IgD-negative memory B cell (primary cell): ENCODE results near the gene CERS5. TPM values are rescaled to one million over a fixed set of nuclear protein-coding genes. Genes with fewer than 3 reads are reported as not detected.

ENCODE experiments used
- H3K27ac Mint-ChIP-seq, 3 donors: one replicate each; pipeline ENCODE4 v1.8.0; 2020 to 2022; ENCODE audit warnings: mild to moderate bottlenecking in 3 of 3, mixed read lengths in 3 of 3, moderate library complexity in 1 of 3
- H3K27me3 Mint-ChIP-seq: one replicate; pipeline ENCODE4 v1.8.0; 2021; ENCODE audit warnings: mixed read lengths
- H3K36me3 Mint-ChIP-seq: one replicate; pipeline ENCODE4 v1.8.0; 2020; ENCODE audit warnings: mild to moderate bottlenecking, mixed read lengths
- H3K4me1 Mint-ChIP-seq, 3 donors: one replicate each; pipeline ENCODE4 v1.8.0; 2020 to 2022; ENCODE audit warnings: mixed read lengths in 3 of 3, mild to moderate bottlenecking in 1 of 3
- H3K4me3 Mint-ChIP-seq, 4 donors: one replicate each; pipeline ENCODE4 v1.8.0; 2020 to 2022; ENCODE audit warnings: mild to moderate bottlenecking in 4 of 4, mixed read lengths in 4 of 4, moderate library complexity in 3 of 4
- H3K9me3 Mint-ChIP-seq, 3 donors: one replicate each; pipeline ENCODE4 v1.8.0; 2020 to 2021; ENCODE audit warnings: mixed read lengths in 3 of 3, mild to moderate bottlenecking in 1 of 3
- polyA plus RNA-seq: library from polyadenylated mRNA; unstranded; fragments of 300-500 nt; fragmentation: Illumina TruSeq; gene quantifications from one replicate; pipeline ENCODE4 v1.2.3, GENCODE V29; 2021

The CERS5 gene
- polyA plus RNA-seq, 1 donor from 2014 or later: 30.7 TPM

DNA sequence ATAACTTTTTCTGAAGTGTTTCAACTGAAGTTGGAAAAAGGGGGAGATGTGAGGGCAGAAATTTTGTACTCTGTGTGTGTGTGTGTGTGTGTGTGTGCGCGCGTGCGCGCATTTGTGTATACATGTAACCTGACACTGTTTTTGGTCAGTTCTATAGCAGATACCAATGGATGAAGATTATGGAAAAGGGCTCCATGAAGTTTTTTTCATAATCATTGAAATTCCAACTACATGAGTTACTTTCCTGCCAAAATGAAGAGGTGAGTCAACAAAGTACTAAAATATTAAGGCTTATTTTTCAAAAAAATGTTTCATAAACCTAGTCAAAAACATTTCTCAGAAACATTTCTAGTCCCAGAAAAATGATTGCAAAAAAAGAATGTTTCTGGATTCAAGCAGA is 25.7 kb upstream of the CERS5 start:
- H3K4me1 Mint-ChIP-seq: peaks cover 9 to 14% (median 13%) of the 10 kb centered on the region in 3 donors
- no peaks in the 10 kb centered on the region for H3K27me3 Mint-ChIP-seq
- no peak overlapping the region for H3K27ac Mint-ChIP-seq

GRCh38 chr12:50192236-50192635 is 25.1 kb upstream of the CERS5 start:
- no peak overlapping the region for H3K4me3 Mint-ChIP-seq
- H3K36me3 Mint-ChIP-seq: peaks cover 3% of the 10 kb centered on the region
- no peaks in the 10 kb centered on the region for H3K9me3 Mint-ChIP-seq
- H3K4me1 Mint-ChIP-seq: peaks cover 9 to 14% (median 13%) of the 10 kb centered on the region in 3 donors
- no peaks in the 10 kb centered on the region for H3K27me3 Mint-ChIP-seq
- H3K27ac Mint-ChIP-seq: no peak overlapping the region

More for the DNA sequence above, 25.7 kb upstream of the CERS5 start:
- Mint-ChIP-seq H3K9me3 (no peaks in the 10 kb centered on the region), H3K4me3 (no peak overlapping the region), H3K36me3 (peaks cover 3% of the 10 kb centered on the region)

GRCh38 chr12:50190859-50191258 is 23.7 kb upstream of the CERS5 start:
- Mint-ChIP-seq H3K4me1 (peaks cover 9 to 21% (median 13%) of the 10 kb centered on the region in 3 donors), H3K4me3 (no peak overlapping the region), H3K36me3 (no peaks in the 10 kb centered on the region), H3K27ac (no peak overlapping the region), H3K9me3 (no peaks in the 10 kb centered on the region), H3K27me3 (no peaks in the 10 kb centered on the region)

DNA sequence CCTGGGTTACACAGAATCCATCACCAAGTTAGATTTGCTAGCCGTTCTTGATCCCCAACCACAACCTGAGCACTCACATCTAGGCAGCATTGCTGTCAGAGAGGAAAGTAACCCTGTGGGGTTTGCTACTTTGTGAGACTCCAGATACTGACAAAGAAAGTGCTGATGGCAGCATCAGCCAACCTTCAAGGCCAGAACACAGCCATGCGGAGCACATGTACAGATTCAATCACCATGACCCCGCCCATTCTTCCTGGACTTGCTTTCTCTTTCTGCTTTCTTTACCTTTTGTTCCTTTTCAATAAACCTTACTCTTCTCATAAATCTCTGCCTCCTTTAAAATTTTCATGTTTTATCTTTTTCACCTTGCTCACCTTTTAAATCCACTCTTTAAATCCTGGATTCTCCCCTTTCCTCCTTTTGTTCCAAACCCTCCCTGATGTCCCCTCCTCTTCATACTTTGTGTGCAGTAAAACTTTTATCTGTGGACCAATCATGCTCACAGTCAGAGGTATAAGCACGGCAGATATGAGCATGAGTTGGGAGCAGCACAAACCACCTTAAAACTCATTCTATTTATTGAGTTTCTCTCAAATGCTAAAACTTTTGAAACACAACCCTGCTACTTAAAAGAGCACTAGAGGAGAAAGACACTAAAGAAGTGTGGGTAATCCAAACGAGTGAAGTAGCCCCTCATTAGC is 21.9 kb upstream of the CERS5 start:
- Mint-ChIP-seq H3K27me3 (no peaks in the 10 kb centered on the region), H3K4me1 (peaks cover 10 to 22% (median 13%) of the 10 kb centered on the region in 3 donors), H3K4me3 (peak overlapping the region in 2 of 4 donors; percentile 67 to 78), H3K27ac (peak overlapping the region in 2 of 3 donors; percentile 82 to 87), H3K36me3 (no peaks in the 10 kb centered on the region), H3K9me3 (no peaks in the 10 kb centered on the region)

DNA sequence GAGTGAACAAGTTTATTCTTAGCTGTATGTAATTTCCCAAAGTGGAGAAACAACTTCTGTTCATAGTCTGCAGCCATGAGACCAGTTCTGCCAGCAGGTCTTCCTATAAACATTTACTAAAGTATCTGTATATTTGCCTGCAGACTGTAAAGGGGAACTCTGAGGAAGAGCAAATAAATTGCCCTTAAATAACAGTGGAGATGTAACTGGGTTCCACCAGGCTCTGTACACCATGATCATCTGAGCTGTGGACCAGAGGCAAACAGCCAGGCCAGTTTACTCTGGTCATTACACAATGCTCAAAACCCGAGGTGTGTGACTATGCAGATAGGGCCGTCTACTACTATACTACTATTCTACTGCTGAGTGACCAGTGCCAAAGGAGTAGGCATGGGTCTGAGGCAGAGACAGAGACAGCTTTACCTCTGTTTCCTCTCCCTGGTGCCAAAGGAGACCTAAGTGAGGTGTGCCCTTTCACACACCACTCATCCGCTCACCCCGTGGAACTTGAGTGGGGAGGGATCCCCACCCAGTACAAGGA is 21.1 kb upstream of the CERS5 start:
- Mint-ChIP-seq H3K4me3 (no peak overlapping the region), H3K9me3 (no peaks in the 10 kb centered on the region), H3K4me1 (peaks cover 12 to 22% (median 16%) of the 10 kb centered on the region in 3 donors), H3K36me3 (no peaks in the 10 kb centered on the region), H3K27me3 (no peaks in the 10 kb centered on the region), H3K27ac (peak overlapping the region in 1 of 3 donors; percentile 82)

- no peak overlapping the region for H3K4me3 Mint-ChIP-seq
- no peaks in the 10 kb centered on the region for H3K27me3 Mint-ChIP-seq
- H3K9me3 Mint-ChIP-seq: no peaks in the 10 kb centered on the region
- H3K27ac Mint-ChIP-seq: no peak overlapping the region
- peaks cover 12 to 22% (median 16%) of the 10 kb centered on the region in 3 donors for H3K4me1 Mint-ChIP-seq
- H3K36me3 Mint-ChIP-seq: no peaks in the 10 kb centered on the region
Observed at GRCh38 chr12:50187084-50187900, 20.1 kb upstream of the CERS5 start.

GRCh38 chr12:50186681-50187080 is 19.5 kb upstream of the CERS5 start:
- Mint-ChIP-seq H3K27ac (no peak overlapping the region), H3K27me3 (no peaks in the 10 kb centered on the region), H3K36me3 (no peaks in the 10 kb centered on the region), H3K4me1 (peaks cover 12 to 22% (median 16%) of the 10 kb centered on the region in 3 donors), H3K9me3 (no peaks in the 10 kb centered on the region), H3K4me3 (no peak overlapping the region)

DNA sequence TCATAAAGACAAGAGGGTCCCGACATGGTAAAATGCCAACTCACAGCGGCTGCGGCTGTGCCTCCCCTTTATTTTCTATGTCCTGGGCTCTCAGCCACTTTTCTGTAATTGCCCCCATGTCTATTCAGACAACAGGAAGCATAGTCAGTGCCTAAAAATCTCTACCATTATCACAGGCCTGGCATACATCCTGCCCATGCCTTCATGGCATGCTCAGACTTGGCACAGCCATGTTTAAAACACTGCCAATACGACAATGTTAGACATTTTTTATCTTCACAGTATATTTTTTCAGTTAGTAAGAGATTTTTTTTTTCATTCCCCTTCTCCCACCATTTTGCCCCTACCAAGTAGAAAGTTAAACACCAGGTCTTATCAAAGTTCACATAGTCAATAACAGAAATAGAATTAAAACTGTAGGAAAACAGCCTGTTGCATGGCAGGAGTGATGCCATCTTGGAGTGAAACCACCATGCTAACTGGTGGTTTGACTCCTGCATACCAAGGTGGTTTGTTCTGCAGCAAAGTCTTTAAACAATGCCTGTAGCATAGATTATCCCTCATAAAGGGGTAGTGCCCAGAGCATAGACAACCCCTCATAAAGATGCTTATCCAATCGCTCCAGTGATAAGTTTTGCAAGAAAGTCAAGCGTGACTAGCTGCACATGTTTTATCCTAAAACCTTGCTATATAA is 18.9 kb upstream of the CERS5 start:
- peaks cover 12 to 22% (median 16%) of the 10 kb centered on the region in 3 donors for H3K4me1 Mint-ChIP-seq
- no peaks in the 10 kb centered on the region for H3K9me3 Mint-ChIP-seq
- no peaks in the 10 kb centered on the region for H3K27me3 Mint-ChIP-seq
- H3K36me3 Mint-ChIP-seq: no peaks in the 10 kb centered on the region
- no peak overlapping the region for H3K4me3 Mint-ChIP-seq
- peak overlapping the region in 1 of 3 donors; percentile 2 for H3K27ac Mint-ChIP-seq

- Mint-ChIP-seq H3K9me3 (no peaks in the 10 kb centered on the region), H3K4me3 (no peak overlapping the region), H3K4me1 (peaks cover 12 to 22% (median 16%) of the 10 kb centered on the region in 3 donors), H3K36me3 (no peaks in the 10 kb centered on the region), H3K27ac (no peak overlapping the region), H3K27me3 (no peaks in the 10 kb centered on the region)
Observed at GRCh38 chr12:50185301-50185895, 18.2 kb upstream of the CERS5 start.

GRCh38 chr12:50184261-50184660 is 17.1 kb upstream of the CERS5 start:
- peaks cover 10 to 21% (median 15%) of the 10 kb centered on the region in 3 donors for H3K4me1 Mint-ChIP-seq
- no peaks in the 10 kb centered on the region for H3K27me3 Mint-ChIP-seq
- H3K9me3 Mint-ChIP-seq: no peaks in the 10 kb centered on the region
- no peak overlapping the region for H3K4me3 Mint-ChIP-seq
- no peak overlapping the region for H3K27ac Mint-ChIP-seq
- H3K36me3 Mint-ChIP-seq: no peaks in the 10 kb centered on the region

DNA sequence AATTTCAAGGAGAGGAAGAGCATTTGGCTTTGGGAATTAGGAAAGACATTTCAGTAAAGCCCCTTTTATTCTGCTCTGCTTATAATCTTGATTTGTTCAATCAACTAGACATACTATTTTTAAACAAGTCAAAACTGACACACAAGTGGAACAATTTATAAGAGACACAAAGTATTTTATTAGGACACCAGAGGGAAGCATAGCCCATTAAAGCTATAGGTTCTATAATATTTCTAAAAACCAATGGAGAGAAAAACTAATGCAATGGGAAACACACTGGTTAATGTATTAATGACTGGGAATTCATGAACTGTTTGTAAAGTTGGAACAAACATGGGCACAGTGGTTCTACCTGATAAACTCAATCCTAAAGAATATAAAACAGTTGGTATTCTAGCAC is 15.3 kb upstream of the CERS5 start:
- Mint-ChIP-seq H3K27me3 (no peaks in the 10 kb centered on the region), H3K27ac (no peak overlapping the region), H3K9me3 (no peaks in the 10 kb centered on the region), H3K4me1 (peaks cover 3 to 8% (median 3%) of the 10 kb centered on the region in 3 donors), H3K36me3 (no peaks in the 10 kb centered on the region), H3K4me3 (no peak overlapping the region)

DNA sequence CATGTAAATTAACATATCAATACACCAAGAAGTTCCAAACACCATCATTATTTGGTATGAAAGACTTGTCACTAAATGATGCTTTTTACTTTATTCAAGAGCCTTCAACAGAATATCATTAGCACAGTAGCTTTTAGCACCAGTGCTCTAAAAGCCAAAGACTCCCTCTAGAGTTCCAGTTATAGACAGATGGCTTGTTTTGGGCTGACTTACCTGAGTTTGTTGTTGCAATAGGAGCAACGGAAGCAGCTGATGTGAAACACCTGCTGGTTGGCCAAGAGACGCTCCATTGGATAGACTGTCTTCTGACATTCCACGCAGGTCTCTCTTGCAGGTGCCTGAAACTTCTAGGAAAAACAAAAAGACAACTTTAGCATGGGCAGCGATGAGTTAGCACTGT is 14.5 kb upstream of the CERS5 start:
- Mint-ChIP-seq H3K9me3 (no peaks in the 10 kb centered on the region), H3K4me3 (no peak overlapping the region), H3K36me3 (no peaks in the 10 kb centered on the region), H3K27ac (no peak overlapping the region), H3K4me1 (peaks cover 3 to 4% (median 3%) of the 10 kb centered on the region in 3 donors), H3K27me3 (no peaks in the 10 kb centered on the region)

DNA sequence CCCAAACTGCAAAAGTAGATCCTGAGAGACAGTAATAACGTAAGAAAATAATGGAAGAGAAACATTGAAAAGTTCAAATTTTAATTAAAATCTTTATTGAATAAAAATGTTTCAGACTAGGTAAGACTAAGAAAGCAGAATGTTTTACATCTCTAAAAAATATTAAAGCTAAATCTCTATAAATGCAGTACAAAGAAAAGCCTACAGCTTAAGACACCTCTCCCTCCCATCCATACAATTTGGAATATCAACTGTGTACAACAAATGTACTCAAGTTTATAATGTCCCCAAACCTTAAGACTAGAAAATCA is 8.5 kb upstream of the CERS5 start:
- Mint-ChIP-seq H3K27me3 (no peaks in the 10 kb centered on the region), H3K4me3 (no peak overlapping the region), H3K9me3 (no peaks in the 10 kb centered on the region), H3K36me3 (no peaks in the 10 kb centered on the region), H3K27ac (no peak overlapping the region), H3K4me1 (peaks cover 0 to 2% (median 2%) of the 10 kb centered on the region in 3 donors)

GRCh38 chr12:50174971-50175715 is 8.0 kb upstream of the CERS5 start:
- H3K9me3 Mint-ChIP-seq: no peaks in the 10 kb centered on the region
- H3K27me3 Mint-ChIP-seq: no peaks in the 10 kb centered on the region
- no peak overlapping the region for H3K4me3 Mint-ChIP-seq
- no peaks in the 10 kb centered on the region for H3K36me3 Mint-ChIP-seq
- no peak overlapping the region for H3K27ac Mint-ChIP-seq
- H3K4me1 Mint-ChIP-seq: peaks cover 0 to 2% (median 2%) of the 10 kb centered on the region in 3 donors
